GM12878 (cell line): ENCODE measurements around the gene MYO3B. TPM values are rescaled to one million over a fixed set of nuclear protein-coding genes. Genes with fewer than 3 reads are reported as not detected.

Source experiments
- BMI1 ChIP-seq: fragments of 450-650 bp; IDR thresholded peaks from 2 replicates; pipeline ENCODE4 v1.6.1; 2016; ENCODE audit warnings: mild to moderate bottlenecking, moderate library complexity, borderline replicate concordance
- CBFB ChIP-seq: IDR thresholded peaks from 2 replicates; pipeline ENCODE4 v1.6.1; 2016; ENCODE audit warnings: antibody characterized with exemption, low read depth
- CEBPB ChIP-seq, 2 experiments: fragments of 150-350 bp in 1 of 2; IDR thresholded peaks; 2 replicates each; pipeline ENCODE4 v1.6.1; 2012 to 2014; ENCODE audit warnings: low read depth in 2 of 2, low read length in 2 of 2, borderline replicate concordance in 1 of 2, inconsistent platforms in 1 of 2
- CHD1 ChIP-seq: IDR thresholded peaks from 2 replicates; pipeline ENCODE4 v1.6.1; 2012; ENCODE audit warnings: low read depth, low read length, improper control_type of control experiment
- CHD4 ChIP-seq: fragments of 200-600 bp; sonication (generic); IDR thresholded peaks from 2 replicates; pipeline ENCODE4 v1.6.1; 2016; ENCODE audit warnings: mild to moderate bottlenecking
- CTCF ChIP-seq, 3 experiments: IDR thresholded peaks in 2 of 3; conservative IDR thresholded peaks in 1 of 3; 2 replicates each; pipeline ENCODE4 v1.5.1; 2011; ENCODE audit warnings: low read depth in 3 of 3, low read length in 3 of 3, mild to moderate bottlenecking in 3 of 3, control low read depth in 2 of 3, moderate library complexity in 2 of 3, inconsistent platforms in 1 of 3, mixed read lengths in 1 of 3; ENCODE audit not compliant: control insufficient read depth in 2 of 3, insufficient read depth in 1 of 3; ENCODE audit errors: extremely low read depth in 1 of 3
- DPF2 ChIP-seq: fragments of 450-650 bp; IDR thresholded peaks from 2 replicates; pipeline ENCODE4 v1.6.1; 2017; ENCODE audit warnings: mild to moderate bottlenecking
- EP300 ChIP-seq, 2 experiments: fragments of 150-350 bp in 1 of 2; IDR thresholded peaks; 2 replicates each; pipeline ENCODE4 v1.6.1; 2011 to 2012; ENCODE audit warnings: low read depth in 2 of 2, low read length in 2 of 2, borderline replicate concordance in 1 of 2, improper control_type of control experiment in 1 of 2, inconsistent platforms in 1 of 2; ENCODE audit not compliant: control insufficient read depth in 1 of 2
- IKZF1 ChIP-seq: fragments of 450-650 bp; conservative IDR thresholded peaks from 2 replicates; pipeline ENCODE4 v1.6.1; 2017; ENCODE audit warnings: antibody characterized with exemption, mild to moderate bottlenecking
- IKZF2 ChIP-seq, 2 experiments: fragments of 450-650 bp; IDR thresholded peaks; 2 replicates each; pipeline ENCODE4 v1.6.1; 2017; ENCODE audit warnings: mild to moderate bottlenecking in 2 of 2, moderate library complexity in 2 of 2
- LARP7 ChIP-seq: fragments of 450-650 bp; IDR thresholded peaks from 2 replicates; pipeline ENCODE4 v1.6.1; 2017; ENCODE audit warnings: mild to moderate bottlenecking
- MEF2A ChIP-seq: IDR thresholded peaks from 2 replicates; pipeline ENCODE4 v1.6.1; 2011; ENCODE audit warnings: low read depth, mild to moderate bottlenecking, low read length, moderate library complexity; ENCODE audit not compliant: insufficient read depth
- MEF2B ChIP-seq: fragments of 450-650 bp; IDR thresholded peaks from 2 replicates; pipeline ENCODE4 v1.6.1; 2018; ENCODE audit warnings: mild to moderate bottlenecking, moderate library complexity; ENCODE audit not compliant: partially characterized antibody, poor library complexity, severe bottlenecking
- NFYB ChIP-seq: IDR thresholded peaks from 2 replicates; pipeline ENCODE4 v1.6.1; 2011; ENCODE audit warnings: low read depth, mild to moderate bottlenecking, low read length, improper control_type of control experiment, moderate library complexity; ENCODE audit not compliant: insufficient read depth
- POU2F2 ChIP-seq: IDR thresholded peaks from 3 replicates; pipeline ENCODE4 v1.6.1; 2011; ENCODE audit warnings: low read depth, mild to moderate bottlenecking, low read length, borderline replicate concordance
- SMC3 ChIP-seq: IDR thresholded peaks from 2 replicates; pipeline ENCODE4 v1.6.1; 2011; ENCODE audit warnings: low read length, improper control_type of control experiment, borderline replicate concordance
- TCF12 ChIP-seq: IDR thresholded peaks from 2 replicates; pipeline ENCODE4 v1.6.1; 2011; ENCODE audit warnings: low read depth, mild to moderate bottlenecking, low read length
- TCF7 ChIP-seq: IDR thresholded peaks from 2 replicates; pipeline ENCODE4 v1.6.1; 2014; ENCODE audit warnings: antibody characterized with exemption, borderline replicate concordance
- USF2 ChIP-seq: IDR thresholded peaks from 2 replicates; pipeline ENCODE4 v1.6.1; 2011; ENCODE audit warnings: low read depth, low read length, improper control_type of control experiment, borderline replicate concordance
- polyA plus RNA-seq, 11 experiments: library from polyadenylated mRNA; depleted of rRNA in 4 of 11; unstranded in 6 of 11; stranded (reverse) in 5 of 11; fragments of >200 nt; fragmentation: Nextera tagmentation in 4 of 11; fragmentation: Illumina TruSeq in 1 of 11; extraction: Ambion mirVana in 4 of 11; extraction: Trizol in 1 of 11; gene quantifications; 1 replicate in 1 of 11; 2 replicates in 10 of 11; pipeline versions ENCODE4 v1.2.1 to v1.2.3, GENCODE V29; 2011 to 2016; ENCODE audit warnings: inconsistent platforms in 2 of 11, missing spikeins in 2 of 11, low read depth in 1 of 11
- total RNA-seq, 4 experiments: library from RNA; depleted of rRNA in 3 of 4; stranded (reverse); fragments of >200 nt in 3 of 4; fragmentation: Illumina TruSeq in 1 of 4; extraction: Trizol in 1 of 4; gene quantifications; 2 replicates each; pipeline versions ENCODE4 v1.2.1 to v1.2.3, GENCODE V29; 2013 to 2021

MYO3B gene
- total and polyA plus RNA-seq, 10 of the 15 experiments (the other 5 are each of a cell fraction or from before 2014, with no cell fraction given) = 1.1 to 7.1 (median 2.1) TPM

- no peak for TF ChIP-seq EP300 (IDR thresholded peaks at IDR 0.05; ENCODE audit: borderline replicate concordance in 1 of 2, control insufficient read depth in 1 of 2, low read depth in 2 of 2, low read length in 2 of 2)
- TF ChIP-seq POU2F2 = no peak
- TF ChIP-seq CBFB = no peak
- no peak for TF ChIP-seq MEF2A
- TF ChIP-seq MEF2B = peak; percentile 43
- no peak for TF ChIP-seq IKZF1
- no peak for TF ChIP-seq BMI1
- TF ChIP-seq CHD4 = no peak
- peak; percentile 27 to 51 (median 46); a peak in 3 of 6 replicates for TF ChIP-seq CTCF (IDR thresholded peaks at IDR 0.05 in 2 of 3, conservative IDR thresholded peaks at IDR 0.05 in 1 of 3; ENCODE audit: control insufficient read depth in 2 of 3, extremely low read depth in 1 of 3, insufficient read depth in 1 of 3, low read depth in 3 of 3, low read length in 3 of 3)
- TF ChIP-seq CHD1 = no peak
- TF ChIP-seq CEBPB (IDR thresholded peaks at IDR 0.05; ENCODE audit: borderline replicate concordance in 1 of 2, low read depth in 2 of 2, low read length in 2 of 2) = no peak
- no peak for TF ChIP-seq NFYB
- TF ChIP-seq TCF12 = no peak
- no peak for TF ChIP-seq LARP7
- TF ChIP-seq IKZF2 (IDR thresholded peaks at IDR 0.05) = no peak
- TF ChIP-seq TCF7 = no peak
- TF ChIP-seq USF2 = no peak
- TF ChIP-seq SMC3 = peak; percentile 57; the same call in 1 of the 2 replicates
- no peak for TF ChIP-seq DPF2
Observed at GRCh38 chr2:170396799-170397459, 219.0 kb downstream of the MYO3B start (continued).
